Stimulated activated CD4-positive, alpha-beta T cell treated with anti-CD3 and anti-CD28 coated beads, Interleukin-1b, Interleukin-23, amount 100 ng/mL, for 4 hours (primary cell): ENCODE data around the gene HEXB.
"Not testable (repeated sequence)": the region's sequence is repeated elsewhere in the genome, so short reads cannot be mapped to it uniquely, and the experiment has no call there.

Source experiments
- DNase-seq, 2 donors: peaks; one replicate each; pipeline ENCODE4 v3.0.0-alpha.2; 2020; ENCODE audit warnings: low read depth in 2 of 2

HEXB gene

GRCh38 chr5:74738406-74738805 is 53.4 kb downstream of the HEXB start:
- no peak for DNase-seq

- not testable (repeated sequence) for DNase-seq
Observed at GRCh38 chr5:74748742-74749141, 63.7 kb downstream of the HEXB start.

GRCh38 chr5:74761241-74761640 is 76.2 kb downstream of the HEXB start:
- DNase-seq: no peak

- no peak for DNase-seq
Observed at GRCh38 chr5:74762599-74762998, 77.6 kb downstream of the HEXB start.

- DNase-seq: no peak
Observed at GRCh38 chr5:74763504-74763903, 78.5 kb downstream of the HEXB start.

GRCh38 chr5:74765201-74765600 is 80.2 kb downstream of the HEXB start:
- DNase-seq: no peak

- DNase-seq: no peak
Observed at GRCh38 chr5:74765929-74766328, 80.9 kb downstream of the HEXB start.

- peak in 1 of 2 donors; percentile 10 for DNase-seq
Observed at GRCh38 chr5:74766418-74766848, 81.4 kb downstream of the HEXB start.

GRCh38 chr5:74766849-74767578 is 82.0 kb downstream of the HEXB start, which contains the start of the genes GFM2 and NSA2:
Gene GFM2 (minus strand): TSS chr5:74767117. CDS start chr5:74763742, 3,375 bp downstream.
Gene NSA2 (plus strand): TSS chr5:74767249. CDS start chr5:74767361, 112 bp downstream.
- peak; percentile 85 for DNase-seq

GRCh38 chr5:74767579-74767913 is 82.5 kb downstream of the HEXB start:
- no peak for DNase-seq
